HEK293 (cell line): ENCODE results near the gene IL1RL2.

Source experiments
- CTCF ChIA-PET: fragments of 350-600 bp; formaldehyde crosslinking; extraction: SDS; loops from one replicate; lab custom pipeline; 2021; ENCODE audit warnings: antibody characterized with exemption; lab: Yijun Ruan, JAX
- POLR2A ChIA-PET: fragments of 300-600 bp; formaldehyde crosslinking; extraction: SDS; loops from one replicate; lab custom pipeline; 2020; ENCODE audit warnings: antibody characterized with exemption, inconsistent platforms; lab: Yijun Ruan, JAX
- H3K27ac ChIP-seq: fragments of 200-500 bp; sonication (Bioruptor generic); 2 replicates; pipeline ENCODE4 v1.5.1; 2014; ENCODE audit warnings: low read depth, low read length, control low read depth, inconsistent platforms; ENCODE audit errors: extremely low read depth
- H3K36me3 ChIP-seq, 2 experiments: fragments of 200-500 bp in 1 of 2; sonication (Bioruptor generic) in 1 of 2; 1 replicate in 1 of 2; 2 replicates in 1 of 2; pipeline ENCODE4 v1.5.1; 2014 to 2017; ENCODE audit warnings: inconsistent platforms in 2 of 2, low read length in 2 of 2; ENCODE audit not compliant: control insufficient read depth in 2 of 2, insufficient read depth in 1 of 2
- H3K4me1 ChIP-seq: fragments of 200-500 bp; sonication (Bioruptor generic); 2 replicates; pipeline ENCODE4 v1.5.1; 2014; ENCODE audit warnings: mild to moderate bottlenecking, low read length, inconsistent platforms; ENCODE audit not compliant: control insufficient read depth, insufficient read depth
- H3K4me3 ChIP-seq: 2 replicates; pipeline ENCODE4 v1.5.1; 2011; ENCODE audit warnings: low read depth, mild to moderate bottlenecking, control low read depth, low read length, moderate library complexity
- H3K9me3 ChIP-seq: fragments of 200-500 bp; sonication (Bioruptor generic); 2 replicates; pipeline ENCODE4 v1.5.1; 2014; ENCODE audit warnings: low read depth, low read length, inconsistent platforms; ENCODE audit not compliant: control insufficient read depth, insufficient read depth
- ATF2 ChIP-seq: fragments of 450-650 bp; formaldehyde crosslinking; IDR thresholded peaks from 2 replicates; pipeline ENCODE4 v1.5.1; 2016; ENCODE audit warnings: missing biosample characterization, missing genetic modification characterization, low read depth
- BCL11A ChIP-seq: fragments of 450-650 bp; formaldehyde crosslinking; IDR thresholded peaks from 2 replicates; pipeline ENCODE4 v1.5.1; 2016; ENCODE audit warnings: low read depth, missing biosample characterization, missing genetic modification characterization
- KLF7 ChIP-seq: fragments of 450-650 bp; formaldehyde crosslinking; IDR thresholded peaks from 2 replicates; pipeline ENCODE4 v1.5.1; 2016; ENCODE audit warnings: missing biosample characterization, missing genetic modification characterization, borderline replicate concordance
- MYNN ChIP-seq: fragments of 450-650 bp; formaldehyde crosslinking; IDR thresholded peaks from 2 replicates; pipeline ENCODE4 v1.5.1; 2016; ENCODE audit warnings: missing biosample characterization, missing genetic modification characterization, borderline replicate concordance
- PRDM2 ChIP-seq: fragments of 450-650 bp; formaldehyde crosslinking; IDR thresholded peaks from 2 replicates; pipeline ENCODE4 v1.5.1; 2016; ENCODE audit warnings: missing biosample characterization, missing genetic modification characterization, borderline replicate concordance
- ZBTB20 ChIP-seq: fragments of 450-650 bp; formaldehyde crosslinking; IDR thresholded peaks from 2 replicates; pipeline ENCODE4 v1.5.1; 2016; ENCODE audit warnings: missing biosample characterization, missing genetic modification characterization
- ZEB2 ChIP-seq: fragments of 450-650 bp; formaldehyde crosslinking; IDR thresholded peaks from 2 replicates; pipeline ENCODE4 v1.5.1; 2016; ENCODE audit warnings: missing biosample characterization, missing genetic modification characterization
- ZNF114 ChIP-seq: fragments of 450-650 bp; formaldehyde crosslinking; IDR thresholded peaks from 2 replicates; pipeline ENCODE4 v1.5.0; 2017; ENCODE audit warnings: missing biosample characterization, missing genetic modification characterization
- ZNF174 ChIP-seq: fragments of 450-650 bp; formaldehyde crosslinking; IDR thresholded peaks from 2 replicates; pipeline ENCODE4 v1.5.0; 2017; ENCODE audit warnings: missing biosample characterization, mild to moderate bottlenecking, missing genetic modification characterization
- ZNF48 ChIP-seq: fragments of 450-650 bp; formaldehyde crosslinking; IDR thresholded peaks from 2 replicates; pipeline ENCODE4 v1.5.1; 2016; ENCODE audit warnings: missing biosample characterization, missing genetic modification characterization
- ZNF513 ChIP-seq: fragments of 450-650 bp; IDR thresholded peaks from 2 replicates; pipeline ENCODE4 v1.5.1; 2018; ENCODE audit warnings: missing biosample characterization, missing genetic modification characterization
- ZNF529 ChIP-seq: fragments of 450-650 bp; formaldehyde crosslinking; IDR thresholded peaks from 2 replicates; pipeline ENCODE4 v1.5.1; 2017; ENCODE audit warnings: missing genetic modification characterization, missing biosample characterization; ENCODE audit not compliant: insufficient replicate concordance
- ZNF561 ChIP-seq: fragments of 450-650 bp; IDR thresholded peaks from 2 replicates; pipeline ENCODE4 v1.5.1; 2018; ENCODE audit warnings: missing biosample characterization, missing genetic modification characterization, borderline replicate concordance
- ZNF777 ChIP-seq: fragments of 450-650 bp; formaldehyde crosslinking; IDR thresholded peaks from 2 replicates; pipeline ENCODE4 v1.5.1; 2017; ENCODE audit warnings: missing biosample characterization, missing genetic modification characterization, borderline replicate concordance

IL1RL2 gene

GRCh38 chr2:102289129-102289528 lies 102.3 kb downstream of the IL1RL2 start:
- H3K4me1 ChIP-seq: no peaks in the 10 kb centered on the region
- no peak overlapping the region for H3K4me3 ChIP-seq
- TF ChIP-seq ZBTB20 (tag by site-specific recombination) (no peak), ZNF114 (tag by site-specific recombination) (no peak), ATF2 (tag by site-specific recombination) (no peak), BCL11A (tag by site-specific recombination) (no peak), ZNF529 (tag by site-specific recombination) (no peak), KLF7 (no peak), MYNN (tag by site-specific recombination) (no peak), ZNF174 (tag by site-specific recombination) (no peak), ZNF561 (tag by site-specific recombination) (no peak), ZEB2 (no peak), ZNF48 (tag by site-specific recombination) (no peak), ZNF513 (no peak), PRDM2 (tag by site-specific recombination) (no peak), ZNF777 (tag by site-specific recombination) (no peak)
- TF ChIP-seq, all 188 proteins: peak for 0
- H3K27ac ChIP-seq: no peak overlapping the region
- H3K9me3 ChIP-seq: no peaks in the 10 kb centered on the region
- no peaks in the 10 kb centered on the region for H3K36me3 ChIP-seq
- POLR2A ChIA-PET: no interaction called here
- CTCF ChIA-PET: interaction anchor here (0.7 to 1.1 kb wide), 2 partner anchors 12 to 877 kb away, joined by 3 to 4 read pairs; no protein-coding TSS in a partner anchor
